Endothelial cell of umbilical vein (primary cell): Measurements from ENCODE around the gene CEMIP. TPM values are rescaled to one million over a fixed set of nuclear protein-coding genes. Genes with fewer than 3 reads are reported as not detected.

ENCODE experiments used
- BruUV-seq: library from RNA; stranded (reverse); fragments of 400-500 nt; replicated peaks from 2 replicates; lab custom pipeline; 2021; lab: Mats Ljungman, UMichigan
- CTCF ChIA-PET: fragments of 300-600, 350-600 bp; sonication (Branson Sonifier 250); formaldehyde crosslinking; loops from one replicate; lab custom pipeline; 2021; ENCODE audit warnings: antibody characterized with exemption, inconsistent platforms; lab: Charles Lee
- POLR2A ChIA-PET: fragments of 300-600, 350-600 bp; sonication (Branson Sonifier 250); formaldehyde crosslinking; loops from one replicate; lab custom pipeline; 2021; ENCODE audit warnings: antibody characterized with exemption, inconsistent platforms; lab: Charles Lee
- DNase-seq: peaks from one replicate; pipeline ENCODE4 v3.0.0-alpha.2; 2011; ENCODE audit warnings: low read depth, low spot score
- FAIRE-seq: peaks from 2 replicates; lab custom pipeline; 2011; peaks lifted over from hg19 to GRCh38; lab: Jason Lieb, UNC
- H2AFZ ChIP-seq: 2 replicates; pipeline ENCODE4 v1.6.0; 2012; ENCODE audit warnings: low read depth, low read length, control low read depth, inconsistent platforms
- H3K27ac ChIP-seq: 2 replicates; pipeline ENCODE4 v1.5.1; 2011; ENCODE audit warnings: low read depth, mild to moderate bottlenecking, control low read depth, low read length, moderate library complexity; ENCODE audit not compliant: insufficient read depth
- H3K27me3 ChIP-seq, 2 experiments: 2 replicates each; pipeline versions ENCODE4 v1.6.0 to v1.6.1; 2011; ENCODE audit warnings: low read length in 2 of 2, mixed read lengths in 1 of 2; ENCODE audit not compliant: control insufficient read depth in 2 of 2, insufficient read depth in 2 of 2
- H3K36me3 ChIP-seq, 2 experiments: 2 replicates in 1 of 2; 3 replicates in 1 of 2; pipeline ENCODE4 v1.5.1; 2011; ENCODE audit warnings: low read length in 2 of 2, mild to moderate bottlenecking in 1 of 2, moderate library complexity in 1 of 2; ENCODE audit not compliant: control insufficient read depth in 2 of 2, insufficient read depth in 2 of 2; ENCODE audit errors: extremely low read depth in 1 of 2
- H3K4me1 ChIP-seq: 3 replicates; pipeline ENCODE4 v1.5.1; 2011; ENCODE audit warnings: mild to moderate bottlenecking, low read length; ENCODE audit not compliant: control insufficient read depth, insufficient read depth; ENCODE audit errors: extremely low read depth
- H3K4me2 ChIP-seq: 2 replicates; pipeline ENCODE4 v1.6.1; 2011; ENCODE audit warnings: low read length, control low read depth, mixed read lengths; ENCODE audit not compliant: insufficient read depth
- H3K4me3 ChIP-seq, 3 experiments: fragments of 200-600 bp in 1 of 3; sonication (generic), shearing (Covaris generic) in 1 of 3; replicated peaks in 1 of 3; 2 replicates each; pipeline ENCODE4 v1.5.1; 2011 to 2016; ENCODE audit warnings: control low read depth in 3 of 3, low read length in 3 of 3, mild to moderate bottlenecking in 2 of 3, inconsistent platforms in 1 of 3, low read depth in 1 of 3, moderate library complexity in 1 of 3; ENCODE audit not compliant: insufficient read depth in 1 of 3
- H3K79me2 ChIP-seq: 2 replicates; pipeline ENCODE4 v1.6.0; 2012; ENCODE audit warnings: low read length, inconsistent platforms; ENCODE audit not compliant: control insufficient read depth, insufficient read depth
- H3K9ac ChIP-seq: replicated peaks from 2 replicates; pipeline ENCODE3; 2011; ENCODE audit warnings: low read length, control low read depth; ENCODE audit not compliant: insufficient read depth; ENCODE audit errors: extremely low read depth
- H3K9me1 ChIP-seq: replicated peaks from 3 replicates; pipeline ENCODE4 v1.6.0; 2011; ENCODE audit warnings: mild to moderate bottlenecking, low read length; ENCODE audit not compliant: control insufficient read depth, insufficient read depth; ENCODE audit errors: extremely low read depth
- H3K9me3 ChIP-seq: replicated peaks from 2 replicates; pipeline ENCODE4 v1.5.1; 2012; ENCODE audit warnings: low read length, inconsistent platforms; ENCODE audit not compliant: control insufficient read depth, insufficient read depth
- H4K20me1 ChIP-seq: replicated peaks from 2 replicates; pipeline ENCODE3; 2011; ENCODE audit warnings: mild to moderate bottlenecking, low read length; ENCODE audit not compliant: control insufficient read depth, insufficient read depth; ENCODE audit errors: extremely low read depth
- EZH2 ChIP-seq: IDR thresholded peaks from 2 replicates; pipeline ENCODE4 v1.6.1; 2012; ENCODE audit warnings: borderline replicate concordance, low read depth, mild to moderate bottlenecking, moderate library complexity, low read length, inconsistent platforms; ENCODE audit not compliant: severe bottlenecking
- FOS ChIP-seq: IDR thresholded peaks from 2 replicates; pipeline ENCODE4 v1.6.1; 2011; ENCODE audit warnings: mild to moderate bottlenecking, low read length, moderate library complexity, borderline replicate concordance; ENCODE audit not compliant: insufficient read depth
- GATA2 ChIP-seq: IDR thresholded peaks from 2 replicates; pipeline ENCODE4 v1.7.0; 2011; ENCODE audit warnings: low read depth, mild to moderate bottlenecking, moderate library complexity, mixed read lengths, low read length; ENCODE audit not compliant: insufficient read length, insufficient read depth
- JUN ChIP-seq: IDR thresholded peaks from 2 replicates; pipeline ENCODE4 v1.6.1; 2011; ENCODE audit warnings: borderline replicate concordance, low read depth; ENCODE audit not compliant: insufficient read length, insufficient read depth
- MYC ChIP-seq: IDR thresholded peaks from one replicate; pipeline ENCODE4 v1.6.1; 2011; ENCODE audit warnings: mild to moderate bottlenecking, low read depth, low read length
- POLR2AphosphoS5 ChIP-seq: IDR thresholded peaks from 2 replicates; pipeline ENCODE4 v1.6.1; 2012; ENCODE audit warnings: low read depth, mild to moderate bottlenecking, control low read depth, low read length, moderate library complexity; ENCODE audit not compliant: insufficient read depth
- dilution Hi-C: fragments of 300-500 bp; cut with MboI; formaldehyde crosslinking; loops from one replicate; pipeline ENCODE4 v1.15.0; 2019; ENCODE audit warnings: low sequenced_read_pairs; ENCODE audit not compliant: extremely low pct_ligation_motif_present
- intact Hi-C: fragments of 100-400 bp; cut with micrococcal nuclease; formaldehyde crosslinking; loops from one replicate; pipeline ENCODE4 v1.10.0; 2022
- polyA plus RNA-seq, 4 experiments: library from polyadenylated mRNA; depleted of rRNA in 3 of 4; stranded (reverse) in 3 of 4; unstranded in 1 of 4; fragments of >200 nt; gene quantifications; 2 replicates each; pipeline versions ENCODE4 v1.2.1 to v1.2.3, GENCODE V29; 2011 to 2012; ENCODE audit warnings: missing spikeins in 1 of 4
- total RNA-seq: library from RNA; stranded (reverse); gene quantifications from 2 replicates; pipeline ENCODE4 v1.2.3, GENCODE V29; 2021
- TF ChIP-seq, protein P1 (sequence below): IDR thresholded peaks from 2 replicates; pipeline ENCODE4 v1.6.1; 2011; ENCODE audit not compliant: insufficient read depth, insufficient read length
- TF ChIP-seq, protein P2 (sequence below), 2 donors: IDR thresholded peaks; 1 replicate in 1 of 2; 2 replicates in 1 of 2; pipeline ENCODE4 v1.5.1; 2011; ENCODE audit warnings: low read length in 2 of 2, mild to moderate bottlenecking in 2 of 2, moderate library complexity in 2 of 2, control low read depth in 1 of 2, inconsistent platforms in 1 of 2, low read depth in 1 of 2; ENCODE audit not compliant: insufficient read depth in 1 of 2; ENCODE audit errors: extremely low read depth in 1 of 2

Gene CEMIP
- total and polyA plus RNA-seq, 2 donors (not counting 3 experiments of a cell fraction or from before 2014, with no cell fraction given): 0.01 TPM; not detected in 1

DNA sequence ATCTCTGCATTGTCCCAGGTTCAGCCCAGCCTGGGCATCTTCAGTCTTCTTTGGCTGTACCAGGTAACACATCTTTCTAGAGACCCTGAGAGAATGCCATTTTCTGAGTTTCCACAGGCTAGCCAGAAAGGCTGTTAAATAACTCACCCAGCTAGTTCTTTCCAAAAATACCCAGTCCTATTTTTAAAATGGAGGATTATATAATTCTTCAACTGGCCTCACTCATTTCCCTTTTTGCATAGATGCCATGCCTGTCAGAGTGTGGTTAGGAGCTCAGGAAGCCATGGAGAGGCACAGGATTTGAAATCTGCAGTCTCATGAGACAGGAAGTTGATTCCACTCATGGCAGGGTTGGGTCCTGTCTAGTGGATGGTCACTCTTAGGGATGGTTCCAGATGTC, 39.8 kb downstream of the CEMIP start:
- ChIA-PET POLR2A (no interaction called here), CTCF (interaction anchor here (1.2 kb wide), 1 partner anchor 251 kb away, joined by 4 read pairs; no protein-coding TSS in a partner anchor)
- H3K27me3 ChIP-seq: no peaks in the 10 kb centered on the region
- TF ChIP-seq, protein P1, sequence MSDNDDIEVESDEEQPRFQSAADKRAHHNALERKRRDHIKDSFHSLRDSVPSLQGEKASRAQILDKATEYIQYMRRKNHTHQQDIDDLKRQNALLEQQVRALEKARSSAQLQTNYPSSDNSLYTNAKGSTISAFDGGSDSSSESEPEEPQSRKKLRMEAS: no peak
- TF ChIP-seq, protein P2, sequence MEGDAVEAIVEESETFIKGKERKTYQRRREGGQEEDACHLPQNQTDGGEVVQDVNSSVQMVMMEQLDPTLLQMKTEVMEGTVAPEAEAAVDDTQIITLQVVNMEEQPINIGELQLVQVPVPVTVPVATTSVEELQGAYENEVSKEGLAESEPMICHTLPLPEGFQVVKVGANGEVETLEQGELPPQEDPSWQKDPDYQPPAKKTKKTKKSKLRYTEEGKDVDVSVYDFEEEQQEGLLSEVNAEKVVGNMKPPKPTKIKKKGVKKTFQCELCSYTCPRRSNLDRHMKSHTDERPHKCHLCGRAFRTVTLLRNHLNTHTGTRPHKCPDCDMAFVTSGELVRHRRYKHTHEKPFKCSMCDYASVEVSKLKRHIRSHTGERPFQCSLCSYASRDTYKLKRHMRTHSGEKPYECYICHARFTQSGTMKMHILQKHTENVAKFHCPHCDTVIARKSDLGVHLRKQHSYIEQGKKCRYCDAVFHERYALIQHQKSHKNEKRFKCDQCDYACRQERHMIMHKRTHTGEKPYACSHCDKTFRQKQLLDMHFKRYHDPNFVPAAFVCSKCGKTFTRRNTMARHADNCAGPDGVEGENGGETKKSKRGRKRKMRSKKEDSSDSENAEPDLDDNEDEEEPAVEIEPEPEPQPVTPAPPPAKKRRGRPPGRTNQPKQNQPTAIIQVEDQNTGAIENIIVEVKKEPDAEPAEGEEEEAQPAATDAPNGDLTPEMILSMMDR (IDR thresholded peaks at IDR 0.05; ENCODE audit: extremely low read depth in 1 of 2, insufficient read depth in 1 of 2, low read depth in 1 of 2, low read length in 2 of 2): no peak
- TF ChIP-seq POLR2AphosphoS5: no peak
- no peak for TF ChIP-seq FOS
- no peak for TF ChIP-seq GATA2
- no peak for TF ChIP-seq MYC
- no peak for TF ChIP-seq EZH2
- TF ChIP-seq JUN: no peak
- no peak for FAIRE-seq
- H3K4me1 ChIP-seq: no peaks in the 10 kb centered on the region
- intact Hi-C loops (no loop called here), dilution Hi-C loops (no loop called here)
- no peak for DNase-seq
- H3K9me3 ChIP-seq: no peaks in the 10 kb centered on the region
- no peaks in the 10 kb centered on the region for H4K20me1 ChIP-seq
- H3K9me1 ChIP-seq: no peaks in the 10 kb centered on the region
- H3K4me2 ChIP-seq: no peak overlapping the region
- H3K79me2 ChIP-seq: no peaks in the 10 kb centered on the region
- BruUV-seq: no TSS peak
- H3K9ac ChIP-seq: no peak overlapping the region
- no peak overlapping the region for H2AFZ ChIP-seq
- H3K27ac ChIP-seq: no peak overlapping the region
- no peaks in the 10 kb centered on the region for H3K36me3 ChIP-seq
- no peak overlapping the region for H3K4me3 ChIP-seq
